Measurements from ENCODE around the gene VPS54.
"Not testable (repeated sequence)": the region's sequence is repeated elsewhere in the genome, so short reads cannot be mapped to it uniquely, and the experiment has no call there.

Gene VPS54

GRCh38 chr2:63993130-63993584, 26.1 kb downstream of the VPS54 start:
- not testable (repeated sequence) for DNase-seq

DNA sequence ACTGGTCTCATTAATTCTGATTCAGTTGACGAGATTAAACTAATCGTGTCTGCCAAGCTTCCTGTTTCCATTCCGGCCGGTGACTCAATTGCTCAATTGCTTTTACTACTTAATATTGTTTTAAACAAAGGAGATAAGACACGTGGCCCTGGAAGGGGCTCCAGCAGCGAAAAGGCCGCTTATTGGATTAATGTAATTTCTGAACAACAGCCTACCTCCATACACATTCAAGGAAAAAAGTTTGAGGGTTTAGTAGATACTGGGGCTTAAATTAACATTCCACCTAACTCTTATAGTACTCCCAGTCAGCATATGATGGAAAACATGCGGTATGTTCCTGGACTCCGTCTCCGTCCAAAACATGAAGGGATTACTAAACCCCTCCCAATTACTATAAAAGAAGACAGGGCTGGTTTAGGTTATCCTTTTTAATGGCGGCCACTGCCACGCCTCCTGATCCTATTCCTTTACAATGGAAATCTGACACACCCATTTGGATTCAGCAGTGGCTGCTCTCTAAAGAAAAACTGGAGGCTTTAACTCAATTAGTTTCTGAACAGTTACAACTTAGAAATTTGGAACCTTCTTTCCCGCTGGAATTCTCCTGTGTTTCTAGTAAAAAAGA, 27.1 kb downstream of the VPS54 start:
- no peak for DNase-seq

DNA sequence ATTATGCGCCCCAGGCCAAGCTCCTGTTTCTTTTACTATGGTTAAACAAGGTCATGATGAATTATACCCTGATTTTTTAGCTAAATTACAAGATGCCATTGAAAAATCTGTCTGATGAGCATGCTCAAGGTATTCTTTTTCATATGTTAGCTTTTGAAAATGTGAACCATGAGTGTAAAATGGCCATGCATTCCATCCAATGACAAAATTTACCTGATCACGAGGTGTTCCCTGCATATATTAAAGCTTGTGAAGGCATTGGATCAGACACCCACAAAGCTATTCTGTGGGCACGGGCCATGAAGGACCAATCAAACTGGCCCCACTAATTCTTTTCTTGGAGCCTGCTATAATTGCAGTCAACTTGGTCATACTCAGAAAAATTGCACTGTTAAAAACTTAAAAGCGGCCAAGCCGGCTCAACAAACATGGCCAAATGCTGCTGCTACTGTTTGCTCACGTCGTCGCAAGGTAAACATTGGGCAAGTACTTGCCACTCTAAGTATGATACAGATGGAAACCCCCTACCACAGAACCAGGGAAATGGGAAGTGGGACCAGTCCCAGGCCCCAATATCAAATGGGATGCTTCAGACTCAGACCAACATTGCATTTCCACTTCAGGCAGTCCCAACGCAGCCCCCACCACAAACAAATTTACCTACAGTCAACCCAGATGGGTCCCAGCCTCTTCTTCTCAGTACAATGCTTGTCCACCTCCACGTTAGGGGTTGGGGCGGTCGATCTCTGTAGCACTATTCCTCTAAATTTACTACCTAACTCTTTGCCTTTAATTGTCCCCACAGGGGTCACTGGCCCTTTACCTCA, 27.8 kb downstream of the VPS54 start:
- DNase-seq, result not testable (repeated sequence)

GRCh38 chr2:63990072-63990471, 29.2 kb downstream of the VPS54 start:
- no peak for DNase-seq

DNA sequence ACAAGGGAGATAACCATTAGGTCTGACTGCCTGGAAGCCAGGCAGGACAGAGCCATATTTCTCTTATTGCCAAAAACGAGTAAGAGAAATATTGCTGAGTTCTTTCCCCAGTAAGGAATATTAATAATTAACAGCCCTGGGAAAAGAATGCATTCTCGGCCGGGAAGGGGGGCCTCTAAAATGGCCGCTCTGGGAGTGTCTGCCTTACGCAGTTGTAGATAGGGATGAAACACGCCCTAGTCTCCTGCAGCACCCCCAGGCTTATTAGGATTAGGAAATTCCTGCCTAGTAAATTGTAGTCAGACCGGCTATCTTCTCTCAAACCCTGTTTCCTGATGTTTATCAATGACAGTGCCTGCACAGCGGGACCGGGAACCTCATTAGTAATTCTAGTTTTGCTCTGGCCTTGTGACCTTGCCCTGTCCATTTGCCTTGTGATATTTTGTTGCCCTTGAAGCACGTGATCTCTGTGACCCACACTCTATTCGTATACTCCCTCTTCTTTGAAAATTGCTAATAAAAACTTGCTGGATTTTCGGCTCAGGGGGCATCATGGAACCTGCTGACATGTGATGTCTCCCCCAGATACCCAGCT, 30.3 kb downstream of the VPS54 start:
- DNase-seq, result not testable (repeated sequence)

GRCh38 chr2:63984606-63985359, 34.4 kb downstream of the VPS54 start:
- DNase-seq, result no peak

DNA sequence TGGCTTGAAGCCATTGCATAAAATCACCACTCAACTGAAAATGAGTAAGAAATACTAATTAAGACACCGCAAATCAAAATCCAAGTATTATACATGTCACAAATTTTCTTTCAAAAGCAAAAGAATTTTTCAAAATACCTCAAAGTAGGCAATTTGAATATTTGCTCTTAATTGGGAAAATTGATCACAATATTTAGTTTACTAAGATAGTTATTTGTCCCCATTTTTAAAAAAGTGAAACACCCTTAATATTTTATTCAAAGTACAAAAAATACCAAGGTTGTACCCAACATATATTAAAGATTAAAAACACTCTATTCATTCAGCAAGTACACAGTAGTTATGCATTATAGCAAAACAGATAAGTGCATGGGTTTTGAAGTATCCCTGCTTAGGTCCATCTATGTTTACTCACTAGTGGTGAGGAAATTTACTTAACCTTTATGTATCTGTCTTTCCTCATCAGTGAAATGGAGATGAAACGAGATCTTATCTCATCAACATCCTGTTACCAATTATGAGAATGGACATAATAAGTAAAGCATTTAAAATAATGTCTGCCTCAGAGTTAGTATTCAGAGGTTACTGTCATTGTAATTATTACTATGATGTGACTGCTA, 35.1 kb downstream of the VPS54 start:
- DNase-seq, result peak; percentile 47

DNA sequence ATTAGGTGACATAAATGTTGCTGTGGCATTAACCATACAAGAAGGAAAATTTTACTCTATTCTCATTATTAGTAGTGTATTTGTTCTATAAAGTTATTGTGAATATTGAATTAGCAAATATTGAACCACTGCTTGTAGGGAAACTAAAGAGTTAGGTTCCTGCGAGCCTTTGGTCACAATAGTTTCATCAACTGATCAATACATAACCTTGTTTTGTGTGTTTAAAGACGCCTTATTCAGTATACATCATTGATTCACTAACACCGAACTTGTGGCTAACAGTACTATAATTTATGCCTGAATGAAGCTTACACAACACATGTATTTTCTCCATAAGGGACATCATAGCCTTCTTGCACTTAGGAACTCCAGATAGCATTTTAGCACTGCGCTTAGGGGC, 36.9 kb downstream of the VPS54 start:
- DNase-seq, result no peak

DNA sequence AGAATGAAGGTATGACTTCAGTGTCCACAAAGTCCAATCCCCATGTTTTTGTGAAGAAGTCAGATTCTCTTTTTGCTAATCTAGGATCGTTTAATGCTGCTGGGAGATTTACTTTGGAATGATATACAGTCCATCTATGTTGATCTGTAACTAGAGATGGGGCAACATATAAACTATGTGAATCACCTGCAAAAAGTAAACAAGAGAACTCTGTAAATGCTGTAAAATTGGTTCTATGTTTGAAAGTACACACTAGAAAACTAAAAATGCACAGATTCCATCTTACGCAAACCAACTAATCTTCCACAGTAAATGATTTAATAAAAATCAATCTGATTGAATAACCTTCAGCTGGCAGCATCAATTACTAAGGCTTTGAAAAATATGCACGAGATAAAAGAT, 37.5 kb downstream of the VPS54 start:
- DNase-seq, result no peak

DNA sequence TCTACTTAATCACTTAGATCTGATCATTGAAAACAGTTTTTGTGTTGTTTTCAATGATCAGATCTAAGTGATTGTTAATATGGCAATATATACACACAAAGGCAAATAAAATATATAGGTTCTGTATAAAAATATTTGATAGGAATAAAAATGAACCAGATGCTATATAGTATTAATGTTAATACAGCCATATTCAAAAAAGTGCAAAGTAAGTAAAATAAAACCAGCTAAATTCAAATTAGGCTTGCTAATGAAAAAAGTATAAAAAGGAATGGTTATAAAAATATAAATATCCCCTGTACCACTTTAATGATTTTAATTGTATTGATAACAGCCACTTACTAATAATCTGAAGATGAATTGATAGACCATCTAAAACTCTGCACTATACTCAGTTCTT, 38.4 kb downstream of the VPS54 start:
- no peak for DNase-seq

- no peak for DNase-seq
Observed at GRCh38 chr2:63977904-63978303, 41.3 kb downstream of the VPS54 start.

DNA sequence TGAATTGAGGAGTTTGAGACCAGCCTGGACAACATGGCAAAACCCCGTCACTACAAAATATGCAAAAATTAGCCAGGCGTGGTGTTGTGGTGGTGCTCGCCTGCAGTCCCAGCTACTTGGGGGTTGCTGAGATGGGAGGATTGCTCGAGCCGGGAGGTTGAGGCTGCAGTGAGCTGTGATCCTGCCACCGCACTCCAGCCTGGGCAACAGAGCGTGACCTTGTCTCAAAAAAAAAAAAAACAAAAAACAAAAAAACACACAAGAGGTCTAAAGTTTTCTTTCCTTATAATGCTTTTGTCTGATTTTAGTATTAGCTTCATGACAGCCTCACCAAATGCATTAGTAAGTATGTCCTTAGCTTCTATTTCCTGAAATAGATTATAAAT, 43.1 kb downstream of the VPS54 start:
- no peak for DNase-seq

DNA sequence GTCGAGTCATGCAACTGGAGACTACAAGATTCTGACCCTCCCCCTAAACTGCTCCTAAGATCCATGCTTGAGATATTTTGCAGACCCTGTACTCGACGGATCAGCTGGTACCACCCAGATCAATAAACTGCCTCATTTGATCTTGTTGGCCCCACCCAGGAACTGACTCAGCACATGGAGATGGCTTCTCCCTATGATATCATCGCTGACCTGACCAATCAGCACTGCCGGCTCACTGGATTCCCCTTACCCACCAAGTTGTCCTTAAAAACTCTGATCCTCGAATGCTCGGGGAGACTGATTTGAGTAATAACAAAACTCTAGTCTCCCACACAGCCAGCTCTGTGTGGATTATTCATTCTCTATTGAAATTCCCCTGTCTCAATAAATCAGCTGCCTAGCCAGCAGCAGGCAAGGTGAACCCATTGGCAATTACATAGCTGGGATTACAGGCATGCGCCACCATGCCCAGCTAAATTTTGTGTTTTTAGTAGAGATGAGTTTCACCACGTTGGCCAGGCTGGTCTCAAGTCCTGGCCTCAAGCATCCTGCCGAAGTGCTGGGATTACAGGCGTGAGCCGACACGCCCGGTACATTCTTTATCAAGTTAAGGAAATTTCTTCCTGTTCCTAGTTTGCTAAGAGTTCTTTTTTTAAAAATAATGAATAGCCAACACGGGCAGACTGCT, 43.6 kb downstream of the VPS54 start:
- no peak for DNase-seq

DNA sequence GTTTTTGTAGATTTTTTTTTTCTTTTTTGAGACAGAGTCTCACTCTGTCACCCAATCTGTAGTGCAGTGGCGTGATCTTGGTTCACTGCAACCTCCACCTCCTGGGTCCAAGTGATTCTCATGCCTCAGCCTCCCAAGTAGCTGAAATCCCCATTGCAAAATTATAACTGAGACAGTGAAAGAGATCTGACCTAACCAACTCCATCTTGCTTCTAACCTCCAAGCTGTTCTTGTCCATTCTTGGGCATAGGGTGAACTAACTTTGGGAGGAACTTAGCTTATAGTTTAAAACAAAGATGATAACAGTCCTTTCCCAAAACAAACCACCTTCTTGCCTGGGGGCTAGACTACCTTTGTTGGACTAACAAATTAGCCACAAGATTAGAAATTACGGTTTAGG, 44.2 kb downstream of the VPS54 start:
- DNase-seq, result not testable (repeated sequence)

- DNase-seq, result no peak
Observed at GRCh38 chr2:63962186-63962585, 57.0 kb downstream of the VPS54 start.

DNA sequence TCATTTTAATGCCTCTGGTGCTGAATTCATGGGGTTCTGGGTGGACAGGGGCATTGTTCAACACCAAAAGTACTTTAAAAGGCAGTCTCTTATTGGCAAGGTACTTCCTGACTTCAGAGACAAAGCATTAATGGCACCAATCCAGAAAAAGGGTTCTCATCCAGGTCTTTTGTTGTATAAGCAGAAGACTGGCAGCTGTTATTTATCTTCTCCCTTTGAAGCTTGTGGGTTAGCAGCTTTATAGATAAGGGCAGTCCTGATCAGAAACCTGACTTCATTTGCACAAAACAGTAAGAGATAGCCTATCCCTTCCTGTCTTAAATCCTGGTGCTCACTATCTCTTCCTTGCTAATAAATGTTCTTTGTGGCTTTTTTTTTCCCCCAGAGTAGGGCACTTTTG, 68.8 kb downstream of the VPS54 start:
- no peak for DNase-seq

GRCh38 chr2:63942788-63943187, 76.4 kb downstream of the VPS54 start:
- no peak for DNase-seq

DNA sequence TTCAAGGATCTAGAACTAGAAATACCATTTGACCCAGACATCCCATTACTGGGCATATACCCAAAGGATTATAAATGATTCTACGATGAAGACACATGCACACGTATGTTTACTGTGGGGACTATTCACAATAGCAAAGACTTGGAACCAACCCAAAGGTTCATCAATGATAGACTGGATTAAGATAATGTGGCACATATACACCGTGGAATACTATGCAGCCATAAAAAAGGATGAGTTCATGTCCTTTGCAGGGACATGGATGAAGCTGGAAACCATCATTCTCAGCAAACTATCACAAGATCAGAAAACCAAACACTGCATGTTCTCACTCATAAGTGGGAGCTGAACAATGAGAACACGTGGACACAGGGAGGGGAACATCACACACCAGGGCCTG, 87.1 kb downstream of the VPS54 start:
- DNase-seq, result not testable (repeated sequence)

GRCh38 chr2:63926815-63927214, 92.4 kb downstream of the VPS54 start:
- DNase-seq, result no peak

DNA sequence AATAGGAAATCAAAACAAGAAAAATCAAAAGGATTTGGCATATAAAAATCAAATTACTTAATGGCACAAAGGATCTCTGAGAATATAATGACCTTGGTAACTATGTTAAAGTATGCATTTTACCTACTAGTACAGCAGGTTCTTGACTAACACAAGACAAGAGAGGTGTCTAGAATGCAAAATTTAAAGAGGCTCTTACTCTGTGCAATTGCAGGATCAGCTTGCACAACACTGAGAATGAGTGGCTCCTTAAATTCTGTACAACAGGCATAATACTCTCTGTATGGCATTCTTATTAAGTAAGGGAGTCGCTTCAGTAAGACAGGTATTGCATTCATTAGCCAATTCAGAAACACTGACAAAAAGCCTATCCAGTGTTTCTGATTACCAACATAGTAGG, 104.9 kb downstream of the VPS54 start:
- no peak for DNase-seq

DNA sequence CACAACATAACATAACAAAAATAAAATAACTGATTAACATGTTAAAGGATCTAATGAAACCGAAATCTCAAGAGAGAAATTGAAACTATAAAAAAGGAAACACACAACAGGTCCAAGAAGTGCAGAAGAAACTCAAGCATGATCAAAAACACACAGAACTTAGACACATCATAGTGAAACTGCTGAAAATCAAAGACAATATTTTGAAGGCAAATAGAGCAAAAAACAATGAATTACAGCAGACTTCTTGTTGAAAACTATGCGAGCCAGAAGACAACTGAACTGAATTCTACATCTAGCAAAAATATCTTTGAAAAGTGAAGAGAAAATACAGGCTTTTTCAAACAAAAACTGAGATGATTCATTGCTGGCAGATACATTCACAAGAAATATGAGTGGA, 116.2 kb downstream of the VPS54 start:
- no peak for DNase-seq

GRCh38 chr2:63902149-63902548, 117.1 kb downstream of the VPS54 start:
- no peak for DNase-seq
